C4-2B (cell line): ENCODE data around the gene CDKAL1.

Experiments
- H3K27ac ChIP-seq: fragments of 450-650 bp; 2 replicates; pipeline ENCODE4 v1.5.1; 2017
- CTCF ChIP-seq: fragments of 450-650 bp; conservative IDR thresholded peaks from 2 replicates; pipeline ENCODE4 v1.5.1; 2017; ENCODE audit warnings: mild to moderate bottlenecking
- ZFX ChIP-seq: fragments of 450-650 bp; IDR thresholded peaks from 2 replicates; pipeline ENCODE4 v1.6.1; 2017

CDKAL1 gene

GRCh38 chr6:20797597-20797996 is 263.3 kb downstream of the CDKAL1 start:
- H3K27ac ChIP-seq: no peak overlapping the region
- no peak for TF ChIP-seq ZFX
- no peak for TF ChIP-seq CTCF

- TF ChIP-seq CTCF (no peak), ZFX (no peak)
These were observed 266.0 kb downstream of the CDKAL1 start for GRCh38 chr6:20800229-20800628.

GRCh38 chr6:20800653-20801052 is 266.4 kb downstream of the CDKAL1 start:
- no peak for TF ChIP-seq CTCF
- TF ChIP-seq ZFX: no peak
- H3K27ac ChIP-seq: no peak overlapping the region

More at GRCh38 chr6:20800229-20800628, 266.0 kb downstream of the CDKAL1 start:
- no peak overlapping the region for H3K27ac ChIP-seq

- TF ChIP-seq CTCF: no peak
- TF ChIP-seq ZFX: no peak
- H3K27ac ChIP-seq: no peak overlapping the region
These were observed 267.3 kb downstream of the CDKAL1 start for GRCh38 chr6:20801595-20801994.

GRCh38 chr6:20802596-20802995 is 268.3 kb downstream of the CDKAL1 start:
- TF ChIP-seq CTCF (no peak), ZFX (no peak)
- H3K27ac ChIP-seq: no peak overlapping the region

GRCh38 chr6:20805021-20805420 is 270.8 kb downstream of the CDKAL1 start:
- no peak overlapping the region for H3K27ac ChIP-seq
- no peak for TF ChIP-seq CTCF
- no peak for TF ChIP-seq ZFX

- TF ChIP-seq CTCF (no peak), ZFX (no peak)
- no peak overlapping the region for H3K27ac ChIP-seq
These were observed 272.4 kb downstream of the CDKAL1 start for GRCh38 chr6:20806669-20807068.
